GM23248 (cell line): ENCODE data around the gene TXLNA. TPM values are rescaled to one million over a fixed set of nuclear protein-coding genes. Genes with fewer than 3 reads are reported as not detected.

Source experiments
- DNase-seq: peaks from one replicate; pipeline ENCODE4 v3.0.0-alpha.2; 2015
- H2AFZ ChIP-seq: fragments of 200-600 bp; sonication (generic); 2 replicates; pipeline ENCODE4 v1.6.1; 2016; ENCODE audit warnings: antibody characterized with exemption
- H3F3A ChIP-seq: fragments of 200-600 bp; sonication (generic); 2 replicates; pipeline ENCODE4 v1.6.1; 2016; ENCODE audit warnings: mild to moderate bottlenecking, antibody characterized with exemption, mixed run types; ENCODE audit not compliant: insufficient read depth
- H3K27ac ChIP-seq: fragments of 200-600 bp; sonication (generic); 2 replicates; pipeline ENCODE4 v1.5.1; 2016; ENCODE audit warnings: mild to moderate bottlenecking
- H3K27me3 ChIP-seq: fragments of 200-600 bp; sonication (generic); replicated peaks from 2 replicates; pipeline ENCODE4 v1.6.1; 2016; ENCODE audit warnings: mild to moderate bottlenecking; ENCODE audit not compliant: insufficient read depth
- H3K36me3 ChIP-seq: fragments of 200-600 bp; sonication (generic); 2 replicates; pipeline ENCODE4 v1.6.1; 2016; ENCODE audit warnings: low read depth, mild to moderate bottlenecking
- H3K4me1 ChIP-seq: fragments of 200-600 bp; sonication (generic); 2 replicates; pipeline ENCODE4 v1.6.1; 2016; ENCODE audit warnings: mild to moderate bottlenecking; ENCODE audit not compliant: insufficient read depth
- H3K4me2 ChIP-seq: fragments of 200-600 bp; sonication (generic); one replicate; pipeline ENCODE4 v1.6.1; 2016; ENCODE audit warnings: mild to moderate bottlenecking; ENCODE audit not compliant: unreplicated experiment
- H3K4me3 ChIP-seq: fragments of 200-600 bp; sonication (generic); 2 replicates; pipeline ENCODE4 v1.5.1; 2016; ENCODE audit warnings: mild to moderate bottlenecking
- H3K79me2 ChIP-seq: fragments of 200-600 bp; sonication (generic); 2 replicates; pipeline ENCODE4 v1.6.1; 2016; ENCODE audit warnings: mild to moderate bottlenecking; ENCODE audit not compliant: insufficient read depth
- H3K9ac ChIP-seq: fragments of 200-600 bp; sonication (generic); 2 replicates; pipeline ENCODE4 v1.6.1; 2016; ENCODE audit warnings: mild to moderate bottlenecking
- H3K9me2 ChIP-seq: fragments of 200-600 bp; sonication (generic); 2 replicates; pipeline ENCODE4 v1.6.1; 2016; ENCODE audit warnings: mixed run types, mild to moderate bottlenecking, moderate library complexity; ENCODE audit not compliant: insufficient read depth
- H3K9me3 ChIP-seq: fragments of 200-600 bp; sonication (generic); one replicate; pipeline ENCODE4 v1.6.1; 2017; ENCODE audit warnings: low read depth
- H4K20me1 ChIP-seq: fragments of 200-600 bp; sonication (generic); 2 replicates; pipeline ENCODE4 v1.6.0; 2016; ENCODE audit not compliant: insufficient read depth
- EZH2 ChIP-seq: fragments of 200-600 bp; sonication (generic); IDR thresholded peaks from 2 replicates; pipeline ENCODE4 v1.6.1; 2018; ENCODE audit warnings: antibody characterized with exemption, mild to moderate bottlenecking; ENCODE audit not compliant: insufficient read depth, poor library complexity, severe bottlenecking
- EZH2phosphoT487 ChIP-seq: fragments of 200-600 bp; sonication (generic); IDR thresholded peaks from 2 replicates; pipeline ENCODE4 v1.6.1; 2018; ENCODE audit warnings: antibody characterized with exemption, moderate library complexity, mild to moderate bottlenecking, low read depth; ENCODE audit not compliant: insufficient read depth
- WGBS, 2 experiments: methylation state at CpG; one replicate each; pipeline ENCODE4 v1.1.6; 2015 to 2017; ENCODE audit warnings: low lambda C conversion rate in 2 of 2, low coverage in 1 of 2; ENCODE audit errors: missing lambda C conversion rate in 2 of 2; 5-methylcytosine and 5-hydroxymethylcytosine counted together
- in situ Hi-C: fragments of 300-500 bp; cut with MboI; formaldehyde crosslinking; loops from 2 replicates; pipeline ENCODE4 v1.15.0; 2020
- polyA plus RNA-seq: library from polyadenylated mRNA; unstranded; fragments of >200 nt; fragmentation: Nextera tagmentation; extraction: Ambion mirVana; gene quantifications from 2 replicates; pipeline ENCODE4 v1.2.1, GENCODE V29; 2016
- total RNA-seq: library from RNA; depleted of rRNA; stranded (reverse); fragments of >200 nt; shearing (Covaris generic); gene quantifications from 2 replicates; pipeline ENCODE4 v1.2.3, GENCODE V29; 2014

Gene TXLNA
- total and polyA plus RNA-seq, 2 experiments from 2014 or later, result 77.6 to 92.1 TPM

DNA sequence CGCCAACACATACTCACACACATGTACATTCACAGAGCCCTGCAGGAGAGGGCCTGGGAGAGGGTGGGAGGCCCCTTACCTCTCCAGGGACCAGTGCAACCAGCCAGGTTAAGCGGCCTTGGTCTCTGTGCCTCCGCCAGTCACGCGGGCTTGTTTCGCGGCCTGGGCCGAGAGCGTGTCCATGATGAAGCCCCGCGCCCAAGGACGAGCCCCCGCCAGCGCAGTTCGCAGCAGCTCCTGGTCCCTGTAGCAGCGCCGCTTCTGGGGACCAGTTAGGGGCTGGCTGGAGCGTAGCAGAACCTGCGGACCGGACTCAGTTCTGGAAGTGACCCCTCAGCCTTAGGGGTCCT, 60.3 kb downstream of the TXLNA start:
- no peak for DNase-seq
- no peak overlapping the region for H3K27ac ChIP-seq
- WGBS, 2 experiments, result 84 to 90% methylated on average over 19 to 20 of the region's 20 CpGs
- in situ Hi-C loops, result no loop called here
- no peaks in the 10 kb centered on the region for H3K36me3 ChIP-seq
- no peak overlapping the region for H2AFZ ChIP-seq
- H3K9ac ChIP-seq, result no peak overlapping the region; the same call in 1 of the 2 replicates
- H3K27me3 ChIP-seq, result no peaks in the 10 kb centered on the region
- no peaks in the 10 kb centered on the region for H3K9me3 ChIP-seq
- H3K9me2 ChIP-seq, result no peaks in the 10 kb centered on the region
- no peaks in the 10 kb centered on the region for H4K20me1 ChIP-seq
- no peak overlapping the region for H3K4me2 ChIP-seq
- no peaks in the 10 kb centered on the region for H3K79me2 ChIP-seq
- peaks cover 20% of the 10 kb centered on the region for H3K4me1 ChIP-seq
- H3K4me3 ChIP-seq, result peak overlapping the region; percentile 73; the same call in 1 of the 2 replicates
- peaks cover 34% of the 10 kb centered on the region for H3F3A ChIP-seq
- TF ChIP-seq EZH2 (no peak), EZH2phosphoT487 (no peak)

- peak overlapping the region; percentile 81 for H3K9ac ChIP-seq
- peaks cover 17% of the 10 kb centered on the region for H3K4me1 ChIP-seq
- no peak for TF ChIP-seq EZH2phosphoT487
- TF ChIP-seq EZH2, result no peak
- DNase-seq, result peak; percentile 78
- peaks cover 28% of the 10 kb centered on the region for H3F3A ChIP-seq
- H3K79me2 ChIP-seq, result no peaks in the 10 kb centered on the region
- H4K20me1 ChIP-seq, result no peaks in the 10 kb centered on the region
- peak overlapping the region; percentile 73 for H3K4me3 ChIP-seq
- H3K27me3 ChIP-seq, result no peaks in the 10 kb centered on the region
- H3K4me2 ChIP-seq, result peak overlapping the region; percentile 91
- H3K27ac ChIP-seq, result peak overlapping the region; percentile 57
- 8 to 10% methylated on average over 52 to 55 of the region's 62 CpGs for WGBS, 2 experiments
- no peaks in the 10 kb centered on the region for H3K36me3 ChIP-seq
- in situ Hi-C loops, result no loop called here
- H2AFZ ChIP-seq, result peak overlapping the region; percentile 76
- H3K9me2 ChIP-seq, result no peaks in the 10 kb centered on the region
- no peaks in the 10 kb centered on the region for H3K9me3 ChIP-seq
Measured at GRCh38 chr1:32240140-32240951, 60.9 kb downstream of the TXLNA start.

GRCh38 chr1:32241001-32241763, 61.7 kb downstream of the TXLNA start:
- H3K27me3 ChIP-seq, result no peaks in the 10 kb centered on the region
- peak overlapping the region; percentile 91 for H3K4me2 ChIP-seq
- in situ Hi-C loops, result no loop called here
- no peaks in the 10 kb centered on the region for H3K9me3 ChIP-seq
- H4K20me1 ChIP-seq, result no peaks in the 10 kb centered on the region
- H3K4me3 ChIP-seq, result peak overlapping the region; percentile 73
- peak overlapping the region; percentile 81 for H3K9ac ChIP-seq
- peaks cover 16% of the 10 kb centered on the region for H3K4me1 ChIP-seq
- peak overlapping the region; percentile 57 for H3K27ac ChIP-seq
- no peak for TF ChIP-seq EZH2phosphoT487
- no peak for TF ChIP-seq EZH2
- peak; percentile 84 for DNase-seq
- 1% methylated on average over 50 to 55 of the region's 55 CpGs for WGBS, 2 experiments
- H3K36me3 ChIP-seq, result no peaks in the 10 kb centered on the region
- peaks cover 22% of the 10 kb centered on the region for H3F3A ChIP-seq
- H3K79me2 ChIP-seq, result no peaks in the 10 kb centered on the region
- H2AFZ ChIP-seq, result peak overlapping the region; percentile 76
- no peaks in the 10 kb centered on the region for H3K9me2 ChIP-seq

- no peaks in the 10 kb centered on the region for H3K79me2 ChIP-seq
- H3K9me2 ChIP-seq, result no peaks in the 10 kb centered on the region
- H3F3A ChIP-seq, result peaks cover 17% of the 10 kb centered on the region; the same call in 1 of the 2 replicates
- in situ Hi-C loops, result no loop called here
- H3K4me2 ChIP-seq, result peak overlapping the region; percentile 32
- peaks cover 20% of the 10 kb centered on the region for H3K4me1 ChIP-seq
- H3K9ac ChIP-seq, result no peak overlapping the region
- TF ChIP-seq EZH2phosphoT487, result no peak
- TF ChIP-seq EZH2, result no peak
- no peak overlapping the region for H3K4me3 ChIP-seq
- no peak overlapping the region for H3K27ac ChIP-seq
- 41 to 44% methylated on average over 7 of the region's 7 CpGs for WGBS, 2 experiments
- no peaks in the 10 kb centered on the region for H4K20me1 ChIP-seq
- H3K36me3 ChIP-seq, result no peaks in the 10 kb centered on the region
- no peaks in the 10 kb centered on the region for H3K9me3 ChIP-seq
- no peaks in the 10 kb centered on the region for H3K27me3 ChIP-seq
- no peak overlapping the region for H2AFZ ChIP-seq
- peak; percentile 32 for DNase-seq
Measured at GRCh38 chr1:32242341-32242851, 62.9 kb downstream of the TXLNA start.
